WI38 (cell line): Measurements from ENCODE around the gene IQGAP2.

Experiments
- H3K4me3 ChIP-seq: 2 replicates; pipeline ENCODE4 v1.5.1; 2011; ENCODE audit warnings: low read depth, mild to moderate bottlenecking, control low read depth, low read length
- CTCF ChIP-seq: IDR thresholded peaks from 2 replicates; pipeline ENCODE4 v1.5.1; 2012; ENCODE audit warnings: low read depth, mild to moderate bottlenecking, control low read depth, low read length

IQGAP2 gene

GRCh38 chr5:76542887-76543690, 140.0 kb downstream of the IQGAP2 start:
- no peak overlapping the region for H3K4me3 ChIP-seq
- no peak for TF ChIP-seq CTCF

- TF ChIP-seq CTCF: no peak
- no peak overlapping the region for H3K4me3 ChIP-seq
These were observed 141.3 kb downstream of the IQGAP2 start for GRCh38 chr5:76544268-76544926.

GRCh38 chr5:76545184-76545583, 142.1 kb downstream of the IQGAP2 start:
- no peak for TF ChIP-seq CTCF

GRCh38 chr5:76546497-76547102, 143.5 kb downstream of the IQGAP2 start:
- H3K4me3 ChIP-seq: no peak overlapping the region
- no peak for TF ChIP-seq CTCF

More at GRCh38 chr5:76545184-76545583, 142.1 kb downstream of the IQGAP2 start:
- no peak overlapping the region for H3K4me3 ChIP-seq

- H3K4me3 ChIP-seq: no peak overlapping the region
- TF ChIP-seq CTCF: no peak
These were observed 144.3 kb downstream of the IQGAP2 start for GRCh38 chr5:76547242-76547890.

- H3K4me3 ChIP-seq: no peak overlapping the region
- TF ChIP-seq CTCF: no peak
These were observed 144.9 kb downstream of the IQGAP2 start for GRCh38 chr5:76547891-76548524.
